Neural crest cell (in vitro differentiated cells): Measurements from ENCODE around the gene ANKLE2. TPM values are rescaled to one million over a fixed set of nuclear protein-coding genes. Genes with fewer than 3 reads are reported as not detected.

Experiments
- DNase-seq: peaks from one replicate; pipeline ENCODE4 v3.0.0; 2021; ENCODE audit warnings: low read depth, mixed read lengths, low spot score
- H3K27ac Mint-ChIP-seq: one replicate; pipeline ENCODE4 v1.8.0; 2021; ENCODE audit warnings: mild to moderate bottlenecking, mixed read lengths; ENCODE audit not compliant: unreplicated experiment
- H3K27me3 Mint-ChIP-seq: 2 replicates; pipeline ENCODE4 v1.8.0; 2021; ENCODE audit warnings: low read depth, mild to moderate bottlenecking, mixed read lengths
- H3K36me3 Mint-ChIP-seq: 2 replicates; pipeline ENCODE4 v1.8.0; 2021; ENCODE audit warnings: low read depth, mild to moderate bottlenecking, mixed read lengths
- H3K4me1 Mint-ChIP-seq: 2 replicates; pipeline ENCODE4 v1.8.0; 2021; ENCODE audit warnings: mixed read lengths
- H3K4me3 Mint-ChIP-seq: one replicate; pipeline ENCODE4 v1.8.0; 2021; ENCODE audit warnings: mild to moderate bottlenecking, mixed read lengths
- H3K9me3 Mint-ChIP-seq: 2 replicates; pipeline ENCODE4 v1.8.0; 2021; ENCODE audit warnings: mixed read lengths
- total RNA-seq: library from RNA; stranded (reverse); gene quantifications from 2 replicates; pipeline ENCODE4 v1.2.1, GENCODE V29; 2021
- TF ChIP-seq, protein P1 (sequence below): fragments of 200-600 bp; sonication (generic); conservative IDR thresholded peaks from 2 replicates; pipeline ENCODE4 v1.5.0; 2021; ENCODE audit warnings: antibody characterized with exemption, mild to moderate bottlenecking

ANKLE2 gene
- total RNA-seq, 1 donor from 2014 or later, result 100 TPM

DNA sequence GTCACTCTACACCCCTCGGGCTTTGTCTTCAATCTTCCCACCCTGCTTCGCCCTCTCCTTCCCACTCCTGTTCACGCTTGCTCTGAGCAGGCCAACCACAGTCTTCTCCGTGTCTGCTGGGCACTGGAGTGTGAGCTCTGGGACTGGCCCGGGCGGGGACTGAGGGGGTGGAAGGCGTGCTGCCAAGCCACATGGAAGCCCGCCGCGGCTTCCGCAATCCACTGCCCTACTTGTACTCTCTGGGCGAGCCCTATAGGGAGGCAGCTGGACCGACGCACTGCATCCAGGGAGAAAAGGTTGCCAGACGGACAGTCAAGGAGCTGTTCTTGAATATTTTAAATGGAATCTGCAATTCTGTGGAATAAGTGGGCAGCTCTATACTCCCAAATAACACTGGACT is 42.3 kb upstream of the ANKLE2 start:
- no peak for DNase-seq

DNA sequence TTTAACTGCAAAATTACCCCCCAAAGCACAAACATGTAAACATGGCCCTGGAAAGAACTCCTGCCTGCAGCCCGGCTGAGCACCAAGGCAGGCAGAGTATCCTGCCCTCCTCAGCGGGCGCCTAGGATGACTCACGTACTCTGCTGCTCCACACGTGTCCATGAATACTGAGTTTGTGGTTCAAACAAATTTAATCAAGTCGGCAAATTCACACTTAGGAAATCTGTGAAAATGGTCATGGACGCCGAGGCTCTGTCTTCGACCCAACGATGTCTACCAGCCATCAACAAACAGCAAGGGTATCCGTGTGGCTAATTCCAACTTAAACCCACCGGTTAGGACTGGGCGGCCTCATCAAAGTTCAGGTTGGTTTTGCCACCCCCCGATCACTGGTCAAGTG is 41.5 kb upstream of the ANKLE2 start:
- Mint-ChIP-seq H3K27me3 (no peaks in the 10 kb centered on the region), H3K36me3 (peaks cover 4% of the 10 kb centered on the region), H3K27ac (no peak overlapping the region), H3K4me3 (no peak overlapping the region), H3K4me1 (no peaks in the 10 kb centered on the region), H3K9me3 (no peaks in the 10 kb centered on the region)
- TF ChIP-seq, protein P1, sequence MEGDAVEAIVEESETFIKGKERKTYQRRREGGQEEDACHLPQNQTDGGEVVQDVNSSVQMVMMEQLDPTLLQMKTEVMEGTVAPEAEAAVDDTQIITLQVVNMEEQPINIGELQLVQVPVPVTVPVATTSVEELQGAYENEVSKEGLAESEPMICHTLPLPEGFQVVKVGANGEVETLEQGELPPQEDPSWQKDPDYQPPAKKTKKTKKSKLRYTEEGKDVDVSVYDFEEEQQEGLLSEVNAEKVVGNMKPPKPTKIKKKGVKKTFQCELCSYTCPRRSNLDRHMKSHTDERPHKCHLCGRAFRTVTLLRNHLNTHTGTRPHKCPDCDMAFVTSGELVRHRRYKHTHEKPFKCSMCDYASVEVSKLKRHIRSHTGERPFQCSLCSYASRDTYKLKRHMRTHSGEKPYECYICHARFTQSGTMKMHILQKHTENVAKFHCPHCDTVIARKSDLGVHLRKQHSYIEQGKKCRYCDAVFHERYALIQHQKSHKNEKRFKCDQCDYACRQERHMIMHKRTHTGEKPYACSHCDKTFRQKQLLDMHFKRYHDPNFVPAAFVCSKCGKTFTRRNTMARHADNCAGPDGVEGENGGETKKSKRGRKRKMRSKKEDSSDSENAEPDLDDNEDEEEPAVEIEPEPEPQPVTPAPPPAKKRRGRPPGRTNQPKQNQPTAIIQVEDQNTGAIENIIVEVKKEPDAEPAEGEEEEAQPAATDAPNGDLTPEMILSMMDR, result no peak
- no peak for DNase-seq

More for the DNA sequence above, 42.3 kb upstream of the ANKLE2 start:
- Mint-ChIP-seq H3K4me3 (no peak overlapping the region), H3K27ac (no peak overlapping the region), H3K36me3 (peaks cover 11% of the 10 kb centered on the region), H3K27me3 (no peaks in the 10 kb centered on the region), H3K4me1 (no peaks in the 10 kb centered on the region), H3K9me3 (no peaks in the 10 kb centered on the region)
- TF ChIP-seq, protein P1, result no peak

DNA sequence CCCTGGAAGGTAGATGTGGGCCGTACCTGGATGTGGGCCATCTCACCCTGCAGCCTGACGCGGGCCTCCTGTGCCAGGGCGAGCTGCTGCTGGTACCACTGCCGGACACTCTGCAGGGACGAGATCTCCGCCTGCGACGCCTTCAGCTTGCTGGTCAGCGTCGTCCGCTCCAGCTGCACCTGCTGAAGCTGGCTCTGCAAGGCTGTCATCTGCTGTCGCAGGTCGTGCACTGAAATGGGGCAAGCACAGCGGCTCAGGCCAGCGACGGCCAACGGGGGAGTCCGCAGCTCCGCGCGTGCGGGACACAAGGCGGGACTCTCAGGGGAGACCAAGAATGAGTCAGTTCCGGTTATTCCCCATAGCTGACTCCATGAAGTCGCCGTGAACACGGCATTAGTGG is 40.1 kb upstream of the ANKLE2 start:
- no peaks in the 10 kb centered on the region for H3K4me1 Mint-ChIP-seq
- H3K9me3 Mint-ChIP-seq, result no peaks in the 10 kb centered on the region
- peaks cover 2% of the 10 kb centered on the region for H3K36me3 Mint-ChIP-seq
- no peak overlapping the region for H3K27ac Mint-ChIP-seq
- DNase-seq, result no peak
- TF ChIP-seq, protein P1, result no peak
- no peak overlapping the region for H3K4me3 Mint-ChIP-seq
- no peaks in the 10 kb centered on the region for H3K27me3 Mint-ChIP-seq

DNA sequence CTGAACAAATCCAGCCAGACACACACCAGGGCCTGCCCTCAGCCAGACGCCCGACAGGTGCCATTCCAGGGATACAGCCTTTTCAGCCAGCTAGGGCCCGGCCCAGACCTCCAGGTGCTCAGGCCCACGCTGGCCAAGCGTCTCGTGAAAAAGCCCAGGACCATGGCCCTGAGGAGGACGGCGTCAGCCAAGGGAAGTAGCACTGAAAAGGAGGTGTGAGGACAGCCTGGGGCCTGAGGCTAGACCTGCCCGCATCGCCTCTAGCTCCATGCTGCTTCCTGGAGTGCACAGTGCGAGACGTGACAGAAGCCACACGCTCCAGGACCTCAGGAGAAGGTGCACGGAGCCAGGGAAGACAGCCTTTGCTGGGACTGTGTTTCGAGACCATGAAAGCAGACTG is 37.2 kb upstream of the ANKLE2 start:
- Mint-ChIP-seq H3K27me3 (no peaks in the 10 kb centered on the region), H3K9me3 (no peaks in the 10 kb centered on the region), H3K36me3 (no peaks in the 10 kb centered on the region), H3K4me1 (no peaks in the 10 kb centered on the region), H3K27ac (no peak overlapping the region), H3K4me3 (no peak overlapping the region)
- no peak for DNase-seq
- TF ChIP-seq, protein P1, result no peak

DNA sequence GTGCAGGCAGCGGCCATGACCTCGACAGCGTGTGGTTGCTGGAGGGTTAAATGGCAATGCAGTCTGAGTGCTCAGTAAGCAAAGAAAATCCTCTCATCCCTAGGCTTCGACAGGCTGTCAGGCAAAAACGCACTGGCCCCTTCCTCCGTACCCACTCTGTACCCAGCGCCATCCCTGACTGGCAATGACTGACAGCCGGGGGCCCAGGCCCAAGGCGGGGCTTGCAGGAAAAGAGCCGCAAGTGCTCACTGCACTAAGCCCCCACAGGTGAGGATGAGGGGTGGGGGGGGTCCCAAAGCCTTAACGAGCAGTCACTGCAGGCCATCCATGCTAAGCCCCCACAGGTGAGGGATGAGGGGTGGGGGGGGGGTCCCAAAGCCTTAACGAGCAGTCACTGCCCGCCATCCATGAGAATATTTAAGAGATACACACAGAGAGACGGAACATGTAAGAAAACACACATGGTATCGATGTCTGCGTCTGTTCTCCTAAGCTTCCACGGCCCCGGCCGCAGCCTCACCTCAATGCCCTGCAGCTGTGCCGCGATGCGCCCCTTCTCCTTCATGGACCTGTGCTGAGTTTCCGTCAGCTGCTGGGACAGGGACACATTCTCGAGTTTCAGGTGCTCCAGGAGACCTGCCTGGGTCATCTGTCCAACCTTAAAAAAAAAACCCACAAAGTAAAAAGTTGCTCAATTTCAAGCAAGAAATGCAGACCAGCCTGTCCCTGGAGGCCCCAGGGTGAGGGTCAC is 36.4 kb upstream of the ANKLE2 start:
- H3K36me3 Mint-ChIP-seq, result no peaks in the 10 kb centered on the region
- TF ChIP-seq, protein P1, result no peak
- H3K9me3 Mint-ChIP-seq, result no peaks in the 10 kb centered on the region
- H3K27ac Mint-ChIP-seq, result no peak overlapping the region
- no peak overlapping the region for H3K4me3 Mint-ChIP-seq
- no peaks in the 10 kb centered on the region for H3K27me3 Mint-ChIP-seq
- DNase-seq, result no peak
- H3K4me1 Mint-ChIP-seq, result no peaks in the 10 kb centered on the region
